NCI-H446 (cell line): Measurements from ENCODE around the gene MAX.

ENCODE experiments used
- DNase-seq, 2 experiments: peaks; one replicate each; lab custom pipeline; 2025; lab: John Stamatoyannopoulos, UW

Gene MAX, protein sequence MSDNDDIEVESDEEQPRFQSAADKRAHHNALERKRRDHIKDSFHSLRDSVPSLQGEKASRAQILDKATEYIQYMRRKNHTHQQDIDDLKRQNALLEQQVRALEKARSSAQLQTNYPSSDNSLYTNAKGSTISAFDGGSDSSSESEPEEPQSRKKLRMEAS

DNA sequence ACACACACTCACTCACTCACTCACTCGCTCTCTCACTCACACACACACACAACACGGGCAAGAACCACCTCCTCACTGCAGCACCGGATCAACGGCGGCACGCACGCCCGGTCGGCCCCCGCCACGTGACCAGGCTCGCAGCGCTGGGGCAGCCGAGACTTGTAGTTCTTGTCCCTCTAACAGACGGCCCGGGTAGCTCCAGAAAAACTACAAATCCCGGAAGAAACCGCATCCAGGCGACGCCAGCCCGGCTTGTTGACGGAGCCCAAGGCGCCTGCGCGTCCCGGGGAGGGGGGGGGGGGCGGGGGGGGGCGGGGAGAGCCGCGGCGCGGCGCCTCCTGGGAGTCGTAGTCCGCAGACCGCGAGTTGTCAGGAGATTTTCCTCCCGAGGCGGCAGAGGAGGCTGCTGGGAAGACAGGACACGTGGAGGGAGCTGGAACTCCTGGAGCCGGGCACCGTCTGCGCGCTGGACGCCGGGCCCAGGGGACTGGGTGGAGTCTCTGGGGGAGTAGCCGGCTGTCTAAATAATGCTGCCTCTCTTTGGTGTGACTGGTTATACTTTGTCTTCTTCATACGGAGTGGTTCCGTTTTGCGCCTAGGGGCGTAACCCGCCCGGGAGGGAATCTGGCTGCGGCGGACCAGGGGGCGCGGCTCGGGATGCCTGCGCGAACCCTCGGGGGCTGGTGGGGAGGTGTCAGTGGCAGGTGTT lies at the start of gene MAX:
Gene MAX (minus strand): TSS at position 77 of the 709 bp plus-strand sequence. CDS start 178 bp downstream, outside the sequence.
- peak; percentile 89 to 97 for DNase-seq

GRCh38 chr14:65151609-65151956 lies 49.3 kb upstream of the MAX start:
- peak in 1 of 2 experiments; percentile 50 for DNase-seq

DNA sequence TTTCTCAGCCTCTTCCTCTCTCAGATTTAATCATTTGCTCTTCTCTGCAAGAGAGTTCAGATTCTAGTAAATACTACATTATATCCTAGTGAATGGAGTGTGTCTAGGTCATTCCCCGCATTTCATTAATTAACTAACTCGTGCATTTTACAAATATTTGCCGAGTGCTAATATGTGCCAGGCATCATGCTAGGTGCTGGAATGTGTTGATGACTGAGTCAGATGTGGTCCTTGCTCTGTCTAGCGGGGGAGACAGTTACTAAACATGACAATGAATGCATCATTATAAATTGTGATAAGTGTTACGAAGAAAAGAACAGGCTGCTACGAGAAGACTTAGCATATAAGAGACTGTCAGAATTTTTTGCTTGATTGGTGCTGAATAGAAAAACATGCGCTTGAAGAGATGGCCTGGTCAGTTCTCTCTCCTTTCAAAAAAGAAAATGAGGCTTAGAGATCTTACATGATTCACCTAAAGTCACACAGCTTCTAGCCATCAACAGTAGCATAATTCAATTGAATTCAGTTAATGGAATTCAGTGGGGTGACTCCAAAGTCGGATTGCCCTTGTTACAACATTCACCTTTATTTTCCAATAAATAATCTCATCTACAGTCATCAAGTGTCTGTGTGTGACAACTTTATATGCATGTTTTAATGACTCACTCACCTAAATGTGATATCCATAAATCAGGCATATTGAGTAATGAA lies 48.7 kb upstream of the MAX start:
- no peak for DNase-seq

DNA sequence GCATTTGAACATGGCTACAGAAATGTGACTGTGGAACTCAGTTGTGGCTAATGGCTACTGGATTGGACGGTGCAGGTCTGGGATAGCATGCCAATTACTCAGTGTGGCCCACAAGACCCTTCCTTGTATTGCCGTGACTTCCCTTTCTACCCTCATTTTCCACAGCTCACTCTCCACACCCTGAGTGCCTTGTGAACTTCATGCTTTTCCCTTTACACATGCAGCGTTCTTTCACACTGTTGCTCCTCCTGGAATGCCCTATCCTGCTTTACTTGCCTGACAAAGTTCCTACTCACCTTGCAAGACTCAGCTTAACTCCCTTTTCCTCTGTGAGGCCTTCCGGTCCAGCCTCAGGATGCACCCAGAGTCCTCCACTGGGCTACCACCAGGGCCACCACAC lies 46.8 kb upstream of the MAX start:
- no peak for DNase-seq

DNA sequence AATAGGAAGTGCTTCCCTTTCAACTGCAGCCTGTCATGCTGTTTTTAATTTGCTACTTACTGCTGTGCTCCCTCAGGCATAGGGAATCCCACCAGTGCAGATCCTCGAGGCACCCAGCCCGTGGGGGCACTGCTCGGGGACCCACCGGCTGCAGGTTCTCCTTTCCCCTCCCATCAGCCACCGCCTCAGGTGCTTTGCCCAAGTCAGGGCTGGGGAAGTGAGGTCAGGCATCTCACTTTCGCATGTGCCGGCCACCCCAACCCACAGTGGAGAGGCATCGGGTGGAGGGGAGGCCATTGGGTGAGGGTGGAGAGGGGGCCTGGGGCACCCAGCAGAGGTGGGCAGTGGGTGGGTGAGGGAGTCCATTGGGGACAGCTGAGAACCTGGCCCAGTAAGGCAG lies 41.9 kb upstream of the MAX start:
- no peak for DNase-seq

DNA sequence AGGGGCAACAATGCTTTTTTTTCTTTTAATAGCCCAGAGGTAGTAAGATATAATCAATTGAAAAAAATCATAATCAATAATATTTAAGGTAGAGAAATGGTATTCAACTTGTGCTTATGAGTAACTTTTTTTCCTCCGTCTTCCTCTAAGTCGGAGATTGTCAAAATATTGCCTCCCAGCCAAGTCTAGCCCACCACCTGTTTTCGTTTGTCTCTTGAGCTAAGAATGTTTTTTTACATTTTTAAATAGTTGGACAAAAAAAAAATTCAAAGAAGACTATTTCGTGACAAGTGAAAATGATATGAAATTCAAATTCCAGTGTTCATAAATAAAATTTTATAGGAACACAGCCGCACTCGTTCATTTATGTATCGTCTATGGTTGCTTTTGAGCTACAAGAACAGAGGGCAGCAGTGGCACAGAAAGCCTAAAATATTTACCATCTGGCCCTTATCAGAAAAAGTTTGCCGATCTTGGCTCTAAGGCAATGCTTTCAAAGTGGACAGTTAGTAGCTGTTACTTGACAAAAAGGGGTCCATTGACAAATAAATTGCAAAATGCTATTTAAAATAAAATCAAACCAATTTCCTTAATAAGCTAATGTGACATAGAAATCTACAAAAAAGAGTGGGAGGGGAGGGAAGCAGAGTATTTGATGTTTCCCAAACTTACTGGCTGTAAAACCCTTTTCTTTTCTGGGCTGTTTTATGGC lies 40.8 kb upstream of the MAX start:
- DNase-seq: no peak

GRCh38 chr14:65142429-65142828 lies 40.1 kb upstream of the MAX start:
- DNase-seq: no peak

GRCh38 chr14:65141523-65141922 lies 39.2 kb upstream of the MAX start:
- no peak for DNase-seq

- DNase-seq: peak; percentile 10 to 71
Measured at GRCh38 chr14:65137648-65138307, 35.5 kb upstream of the MAX start.

GRCh38 chr14:65134651-65135579 lies 32.6 kb upstream of the MAX start:
- DNase-seq: no peak

- no peak for DNase-seq
Measured at GRCh38 chr14:65132855-65133254, 30.5 kb upstream of the MAX start.

DNA sequence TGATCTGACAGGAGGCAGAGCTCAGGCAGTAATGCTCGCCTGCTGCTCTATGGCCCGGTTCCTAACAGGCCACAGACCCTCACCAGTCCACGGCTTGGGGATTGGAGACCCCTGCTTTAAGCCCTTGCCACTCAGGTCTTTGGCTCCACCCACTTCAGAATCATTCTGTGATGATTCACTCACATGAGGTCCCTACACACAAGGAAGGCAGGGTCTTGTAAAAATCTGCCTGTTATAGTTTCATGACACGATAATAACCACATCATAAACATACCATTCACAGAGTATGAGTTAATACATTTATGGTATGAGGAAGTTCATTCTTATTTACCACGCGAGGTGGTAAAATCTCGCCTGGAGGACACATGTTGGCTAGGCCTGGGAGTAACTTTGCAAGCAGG lies 29.0 kb upstream of the MAX start:
- DNase-seq: no peak

DNA sequence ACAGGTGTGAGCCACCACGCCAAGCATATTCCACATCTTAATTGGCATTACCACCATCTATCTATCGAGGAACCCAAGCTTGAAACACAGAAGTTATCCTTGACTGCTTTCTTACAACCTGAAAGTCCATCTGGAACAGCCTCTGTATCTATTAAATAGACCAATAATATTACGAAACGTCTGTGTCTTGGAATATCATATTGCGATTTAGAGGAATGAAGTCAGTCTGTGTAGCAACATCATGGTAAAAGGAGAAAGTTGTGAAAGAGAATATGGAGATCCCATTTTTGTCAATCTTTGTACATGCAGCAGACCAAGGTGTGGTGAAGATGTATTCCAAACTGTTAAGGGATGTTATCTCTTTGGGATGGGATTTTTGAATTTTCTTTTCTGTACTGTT lies 25.8 kb upstream of the MAX start:
- DNase-seq: no peak

- no peak for DNase-seq
Measured at GRCh38 chr14:65117769-65118745, 15.7 kb upstream of the MAX start.

DNA sequence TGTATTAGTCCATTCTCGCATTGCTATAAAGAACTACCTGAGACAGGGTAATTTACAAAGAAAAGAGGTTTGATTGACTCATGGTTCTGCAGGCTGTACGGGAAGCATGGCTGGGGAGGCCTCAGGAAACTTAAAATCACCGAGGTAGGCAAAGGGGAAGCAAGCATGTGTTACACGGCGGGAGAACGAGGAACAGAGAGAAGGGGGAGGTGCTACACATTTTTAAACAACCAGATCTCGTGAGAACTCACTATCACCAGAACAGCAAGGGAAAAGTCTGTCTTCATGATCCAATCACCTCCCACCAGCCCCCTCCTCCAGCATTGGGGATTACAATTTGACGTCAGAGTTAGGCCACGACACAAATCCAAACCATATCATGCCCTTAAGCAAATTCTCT lies 13.3 kb upstream of the MAX start:
- DNase-seq: no peak

DNA sequence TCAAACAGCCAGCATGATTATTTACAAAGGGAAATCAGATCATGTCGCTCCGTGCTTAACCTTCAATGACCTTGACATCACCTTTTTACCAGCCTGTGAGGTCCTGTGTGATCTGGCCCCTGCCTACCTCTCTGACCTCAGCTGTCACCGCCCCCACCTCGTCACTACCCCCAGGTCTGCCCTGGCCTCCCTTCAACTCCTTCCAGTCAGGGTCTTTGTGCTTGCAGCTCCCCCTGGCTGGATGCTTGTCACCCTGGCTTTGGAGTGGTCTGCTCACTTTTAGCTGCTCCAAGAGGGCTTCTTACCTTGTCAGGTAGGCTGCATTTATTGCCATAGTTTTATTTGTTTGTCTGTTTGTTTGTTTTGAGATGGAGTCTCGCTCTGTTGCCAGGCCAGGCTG lies 8.2 kb upstream of the MAX start:
- DNase-seq: no peak

- DNase-seq: no peak
Measured at GRCh38 chr14:65109357-65109756, 7.0 kb upstream of the MAX start.

GRCh38 chr14:65107200-65107599 lies 4.9 kb upstream of the MAX start:
- no peak for DNase-seq

DNA sequence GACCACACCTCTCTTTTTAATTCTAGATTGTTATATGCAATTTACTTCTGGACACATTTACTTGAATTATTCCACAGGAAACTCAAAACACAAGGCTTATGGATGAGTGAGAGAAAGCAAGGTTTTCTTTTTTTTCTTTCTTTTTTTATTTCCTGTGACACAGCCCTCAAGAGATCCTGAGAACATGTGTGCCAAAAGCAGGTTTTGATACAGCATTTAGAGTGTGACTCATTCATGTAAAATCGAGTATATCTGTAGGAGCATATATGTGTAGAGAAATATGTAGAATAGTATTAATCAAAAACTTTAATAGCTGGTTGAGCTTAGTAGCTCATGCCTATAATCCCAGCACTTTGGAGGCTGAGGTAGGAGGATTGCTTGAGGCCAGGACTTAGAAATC lies 4.4 kb upstream of the MAX start:
- DNase-seq: no peak

DNA sequence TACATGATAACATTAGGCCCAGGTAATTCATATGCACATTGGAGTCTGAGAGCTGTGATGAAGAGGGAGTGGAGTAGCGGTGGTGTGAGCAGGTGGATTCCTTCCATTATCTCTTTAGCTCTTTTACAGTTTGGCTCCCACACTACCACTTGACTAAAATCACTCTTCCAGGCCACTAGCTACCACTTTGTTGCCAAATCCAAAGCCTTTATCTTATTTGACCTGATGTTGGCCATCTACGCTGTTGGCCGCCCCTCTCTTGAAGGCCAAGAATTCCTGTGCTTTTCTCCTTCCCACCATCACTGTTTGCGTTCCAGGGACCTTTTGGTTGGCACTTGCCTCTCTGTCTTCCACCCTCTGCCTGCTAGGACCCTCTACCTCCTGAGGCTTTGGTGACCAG lies 4.0 kb upstream of the MAX start:
- DNase-seq: no peak
